ENCODE data around the gene SLC23A1.
"Not testable (repeated sequence)": the region's sequence is repeated elsewhere in the genome, so short reads cannot be mapped to it uniquely, and the experiment has no call there.

SLC23A1 gene

GRCh38 chr5:139354186-139354585 is 28.9 kb downstream of the SLC23A1 start:
- no peak overlapping the region for H2AFZ ChIP-seq (ENCODE audit: low read depth)
- no peak overlapping the region for H3K9ac ChIP-seq
- no peaks in the 10 kb centered on the region for H4K20me1 ChIP-seq (ENCODE audit: insufficient read depth)
- TF ChIP-seq, protein P1, sequence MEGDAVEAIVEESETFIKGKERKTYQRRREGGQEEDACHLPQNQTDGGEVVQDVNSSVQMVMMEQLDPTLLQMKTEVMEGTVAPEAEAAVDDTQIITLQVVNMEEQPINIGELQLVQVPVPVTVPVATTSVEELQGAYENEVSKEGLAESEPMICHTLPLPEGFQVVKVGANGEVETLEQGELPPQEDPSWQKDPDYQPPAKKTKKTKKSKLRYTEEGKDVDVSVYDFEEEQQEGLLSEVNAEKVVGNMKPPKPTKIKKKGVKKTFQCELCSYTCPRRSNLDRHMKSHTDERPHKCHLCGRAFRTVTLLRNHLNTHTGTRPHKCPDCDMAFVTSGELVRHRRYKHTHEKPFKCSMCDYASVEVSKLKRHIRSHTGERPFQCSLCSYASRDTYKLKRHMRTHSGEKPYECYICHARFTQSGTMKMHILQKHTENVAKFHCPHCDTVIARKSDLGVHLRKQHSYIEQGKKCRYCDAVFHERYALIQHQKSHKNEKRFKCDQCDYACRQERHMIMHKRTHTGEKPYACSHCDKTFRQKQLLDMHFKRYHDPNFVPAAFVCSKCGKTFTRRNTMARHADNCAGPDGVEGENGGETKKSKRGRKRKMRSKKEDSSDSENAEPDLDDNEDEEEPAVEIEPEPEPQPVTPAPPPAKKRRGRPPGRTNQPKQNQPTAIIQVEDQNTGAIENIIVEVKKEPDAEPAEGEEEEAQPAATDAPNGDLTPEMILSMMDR (conservative IDR thresholded peaks at IDR 0.05; ENCODE audit: low read depth, low read length) = no peak
- H3K4me3 ChIP-seq (IDR thresholded peaks at IDR 0.05; ENCODE audit: insufficient read depth, low read depth, low read length) = no peak overlapping the region
- no peaks in the 10 kb centered on the region for H3K27me3 ChIP-seq (ENCODE audit: insufficient read depth, low read depth)
- H3K27ac ChIP-seq = no peak overlapping the region
- H3K36me3 ChIP-seq (ENCODE audit: insufficient read depth) = no peaks in the 10 kb centered on the region
- H3K79me2 ChIP-seq (ENCODE audit: insufficient read depth, low read depth) = peaks cover 92% of the 10 kb centered on the region
- H3K4me2 ChIP-seq = no peak overlapping the region
- no peaks in the 10 kb centered on the region for H3K4me1 ChIP-seq (ENCODE audit: low read depth, poor library complexity, severe bottlenecking)

DNA sequence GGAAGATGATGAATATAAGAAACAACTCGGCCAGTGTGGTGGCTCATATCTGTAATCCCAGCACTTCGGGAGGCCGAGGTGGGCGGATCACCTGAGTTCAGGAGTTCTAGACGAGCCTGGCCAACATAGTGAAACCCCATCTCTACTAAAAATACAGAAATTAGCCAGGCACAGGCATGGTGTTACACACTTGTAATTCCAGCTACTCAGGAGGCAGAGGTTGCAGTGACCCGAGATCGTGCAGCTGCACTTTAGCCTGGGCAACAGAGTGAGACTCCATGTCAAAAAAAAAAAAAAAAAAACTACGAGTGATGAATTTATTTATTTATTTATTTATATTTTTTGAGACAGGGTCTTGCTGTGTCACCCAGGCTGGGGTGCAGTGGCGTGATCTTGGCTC is 35.2 kb downstream of the SLC23A1 start:
- Histone ChIP-seq H3K4me1 (ENCODE audit: low read depth, poor library complexity, severe bottlenecking) (peaks cover 17% of the 10 kb centered on the region), H3K79me2 (ENCODE audit: insufficient read depth, low read depth) (peaks cover 93% of the 10 kb centered on the region)
- H3K9ac ChIP-seq; H3K27me3 ChIP-seq (ENCODE audit: insufficient read depth, low read depth); H3K4me2 ChIP-seq; H4K20me1 ChIP-seq (ENCODE audit: insufficient read depth); H3K4me3 ChIP-seq (IDR thresholded peaks at IDR 0.05; ENCODE audit: insufficient read depth, low read depth, low read length); H3K27ac ChIP-seq; H3K36me3 ChIP-seq (ENCODE audit: insufficient read depth); H2AFZ ChIP-seq (ENCODE audit: low read depth): not testable (repeated sequence)

DNA sequence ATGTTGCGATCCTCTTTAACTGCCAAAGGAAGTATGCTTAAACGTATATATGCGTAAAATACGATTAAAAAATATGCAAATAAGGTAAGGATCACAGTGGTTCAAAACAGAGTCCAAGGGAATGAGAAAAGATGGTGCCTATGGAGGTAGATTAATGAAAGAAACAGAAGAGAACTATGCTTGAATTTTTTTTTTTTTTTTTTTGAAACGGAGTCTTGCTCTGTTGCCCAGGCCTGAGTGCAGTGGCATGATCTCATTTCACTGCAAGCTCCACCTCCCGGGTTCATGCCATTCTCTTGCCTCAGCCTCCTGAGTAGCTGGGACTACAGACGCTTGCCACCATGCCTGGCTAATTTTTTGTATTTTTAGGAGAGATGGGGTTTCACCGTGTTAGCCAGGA is 37.7 kb downstream of the SLC23A1 start:
- not testable (repeated sequence) for H3K36me3 ChIP-seq (ENCODE audit: insufficient read depth); H3K4me2 ChIP-seq; H3K9ac ChIP-seq; H4K20me1 ChIP-seq (ENCODE audit: insufficient read depth); H2AFZ ChIP-seq (ENCODE audit: low read depth); H3K4me3 ChIP-seq (IDR thresholded peaks at IDR 0.05; ENCODE audit: insufficient read depth, low read depth, low read length); H3K27me3 ChIP-seq (ENCODE audit: insufficient read depth, low read depth); H3K27ac ChIP-seq
- Histone ChIP-seq H3K4me1 (ENCODE audit: low read depth, poor library complexity, severe bottlenecking) (peaks cover 22% of the 10 kb centered on the region), H3K79me2 (ENCODE audit: insufficient read depth, low read depth) (peaks cover 76% of the 10 kb centered on the region)

DNA sequence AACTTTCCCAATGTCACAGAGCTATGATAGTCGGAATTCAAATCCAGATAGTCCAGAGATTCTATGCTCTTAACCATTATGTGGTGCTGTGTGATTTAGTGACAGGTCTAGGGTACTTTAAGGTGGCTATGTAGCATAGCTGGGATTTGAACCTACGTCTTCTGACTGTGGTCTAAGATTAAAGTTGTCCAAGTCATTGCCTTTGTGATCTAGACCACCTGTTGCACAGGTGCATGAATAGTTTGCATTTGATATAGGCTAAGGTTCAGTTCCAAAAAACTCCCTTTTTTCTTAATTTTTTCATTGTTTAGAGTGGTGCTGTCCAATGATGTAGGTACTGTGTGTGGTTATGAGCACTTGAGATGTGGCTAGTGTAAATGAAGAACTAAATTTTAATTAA is 38.9 kb downstream of the SLC23A1 start:
- no peaks in the 10 kb centered on the region for H3K36me3 ChIP-seq (ENCODE audit: insufficient read depth)
- no peaks in the 10 kb centered on the region for H3K27me3 ChIP-seq (ENCODE audit: insufficient read depth, low read depth)
- H3K4me2 ChIP-seq = peak overlapping the region; percentile 91; the same call in 1 of the 2 replicates
- no peak overlapping the region for H3K27ac ChIP-seq
- H3K9ac ChIP-seq = no peak overlapping the region
- no peak overlapping the region for H3K4me3 ChIP-seq (IDR thresholded peaks at IDR 0.05; ENCODE audit: insufficient read depth, low read depth, low read length)
- H3K79me2 ChIP-seq (ENCODE audit: insufficient read depth, low read depth) = peaks cover 66% of the 10 kb centered on the region
- no peaks in the 10 kb centered on the region for H4K20me1 ChIP-seq (ENCODE audit: insufficient read depth)
- H3K4me1 ChIP-seq (ENCODE audit: low read depth, poor library complexity, severe bottlenecking) = peaks cover 22% of the 10 kb centered on the region
- TF ChIP-seq, protein P1 (conservative IDR thresholded peaks at IDR 0.05; ENCODE audit: low read depth, low read length) = no peak
- H2AFZ ChIP-seq (ENCODE audit: low read depth) = no peak overlapping the region

GRCh38 chr5:139343476-139343875 is 39.6 kb downstream of the SLC23A1 start:
- TF ChIP-seq, protein P1 (conservative IDR thresholded peaks at IDR 0.05; ENCODE audit: low read depth, low read length) = no peak
- Histone ChIP-seq H3K4me3 (IDR thresholded peaks at IDR 0.05; ENCODE audit: insufficient read depth, low read depth, low read length) (no peak overlapping the region), H2AFZ (ENCODE audit: low read depth) (no peak overlapping the region), H3K4me1 (ENCODE audit: low read depth, poor library complexity, severe bottlenecking) (peaks cover 22% of the 10 kb centered on the region), H3K9ac (no peak overlapping the region; the same call in 1 of the 2 replicates), H3K27me3 (ENCODE audit: insufficient read depth, low read depth) (no peaks in the 10 kb centered on the region), H4K20me1 (ENCODE audit: insufficient read depth) (no peaks in the 10 kb centered on the region), H3K79me2 (ENCODE audit: insufficient read depth, low read depth) (peaks cover 59% of the 10 kb centered on the region), H3K27ac (no peak overlapping the region; the same call in 1 of the 2 replicates), H3K36me3 (ENCODE audit: insufficient read depth) (no peaks in the 10 kb centered on the region), H3K4me2 (peak overlapping the region; percentile 91)

Data from KMS-11 (cell line).